ENCODE data around the gene PEAK1.

Gene PEAK1

GRCh38 chr15:77209221-77209620, 210.7 kb downstream of the PEAK1 start:
- no peak for TF ChIP-seq CTCF (IDR thresholded peaks at IDR 0.05; ENCODE audit: control insufficient read depth, extremely low read depth, insufficient read depth)
- DNase-seq (ENCODE audit: low read depth) = no peak
- no peak overlapping the region for H3K4me3 ChIP-seq (ENCODE audit: low read depth, low read length)

- no peak for DNase-seq (ENCODE audit: low read depth)
- TF ChIP-seq CTCF (IDR thresholded peaks at IDR 0.05; ENCODE audit: control insufficient read depth, extremely low read depth, insufficient read depth) = no peak
- no peak overlapping the region for H3K4me3 ChIP-seq (ENCODE audit: low read depth, low read length)
These were observed 211.7 kb downstream of the PEAK1 start for GRCh38 chr15:77208241-77208640.

GRCh38 chr15:77201665-77202064, 218.2 kb downstream of the PEAK1 start:
- no peak overlapping the region for H3K4me3 ChIP-seq (ENCODE audit: low read depth, low read length)
- TF ChIP-seq CTCF (IDR thresholded peaks at IDR 0.05; ENCODE audit: control insufficient read depth, extremely low read depth, insufficient read depth) = no peak
- DNase-seq (ENCODE audit: low read depth) = no peak

GRCh38 chr15:77196381-77196780, 223.5 kb downstream of the PEAK1 start:
- no peak for DNase-seq (ENCODE audit: low read depth)
- no peak for TF ChIP-seq CTCF (IDR thresholded peaks at IDR 0.05; ENCODE audit: control insufficient read depth, extremely low read depth, insufficient read depth)

GRCh38 chr15:77195586-77195985, 224.3 kb downstream of the PEAK1 start:
- DNase-seq (ENCODE audit: low read depth) = no peak

More at GRCh38 chr15:77196381-77196780, 223.5 kb downstream of the PEAK1 start:
- H3K4me3 ChIP-seq (ENCODE audit: low read depth, low read length) = no peak overlapping the region

GRCh38 chr15:77192451-77192850, 227.5 kb downstream of the PEAK1 start:
- TF ChIP-seq CTCF (IDR thresholded peaks at IDR 0.05; ENCODE audit: control insufficient read depth, extremely low read depth, insufficient read depth) = no peak
- no peak for DNase-seq (ENCODE audit: low read depth)
- no peak overlapping the region for H3K4me3 ChIP-seq (ENCODE audit: low read depth, low read length)

More at GRCh38 chr15:77195586-77195985, 224.3 kb downstream of the PEAK1 start:
- no peak overlapping the region for H3K4me3 ChIP-seq (ENCODE audit: low read depth, low read length)
- no peak for TF ChIP-seq CTCF (IDR thresholded peaks at IDR 0.05; ENCODE audit: control insufficient read depth, extremely low read depth, insufficient read depth)

- no peak overlapping the region for H3K4me3 ChIP-seq (ENCODE audit: low read depth, low read length)
- no peak for TF ChIP-seq CTCF (IDR thresholded peaks at IDR 0.05; ENCODE audit: control insufficient read depth, extremely low read depth, insufficient read depth)
- no peak for DNase-seq (ENCODE audit: low read depth)
These were observed 228.6 kb downstream of the PEAK1 start for GRCh38 chr15:77191230-77191834.
